KOPT-K1 (cell line): ENCODE data around the gene AFF1.

Source experiments
- H3K27ac ChIP-seq: fragments of 200-600 bp; sonication (generic); 2 replicates; pipeline ENCODE4 v1.5.1; 2016; ENCODE audit warnings: antibody characterized with exemption, mild to moderate bottlenecking, low read depth, low read length; ENCODE audit not compliant: poor library complexity, severe bottlenecking
- H3K36me3 ChIP-seq: fragments of 200-600 bp; sonication (generic); 2 replicates; pipeline ENCODE4 v1.5.1; 2017; ENCODE audit warnings: antibody characterized with exemption, mild to moderate bottlenecking, low read length, moderate library complexity; ENCODE audit not compliant: insufficient read depth
- H3K9me3 ChIP-seq: fragments of 200-600 bp; sonication (generic); 2 replicates; pipeline ENCODE4 v1.5.1; 2017; ENCODE audit warnings: antibody characterized with exemption, low read length, mild to moderate bottlenecking; ENCODE audit not compliant: insufficient read depth, poor library complexity, severe bottlenecking

AFF1 gene

GRCh38 chr4:86935853-86936733, 1.3 kb downstream of the AFF1 start:
- Histone ChIP-seq H3K36me3 (no peaks in the 10 kb centered on the region), H3K9me3 (no peaks in the 10 kb centered on the region), H3K27ac (peak overlapping the region; percentile 76)

- H3K36me3 ChIP-seq = no peaks in the 10 kb centered on the region
- peak overlapping the region; percentile 46 for H3K27ac ChIP-seq
- H3K9me3 ChIP-seq = no peaks in the 10 kb centered on the region
Observed at GRCh38 chr4:86938771-86939520, 4.1 kb downstream of the AFF1 start.

- Histone ChIP-seq H3K9me3 (no peaks in the 10 kb centered on the region), H3K27ac (peak overlapping the region; percentile 46), H3K36me3 (no peaks in the 10 kb centered on the region)
Observed at GRCh38 chr4:86939729-86940575, 5.1 kb downstream of the AFF1 start.

- Histone ChIP-seq H3K27ac (no peak overlapping the region), H3K36me3 (no peaks in the 10 kb centered on the region), H3K9me3 (no peaks in the 10 kb centered on the region)
Observed at GRCh38 chr4:86940920-86941460, 6.2 kb downstream of the AFF1 start.

- no peaks in the 10 kb centered on the region for H3K9me3 ChIP-seq
- H3K36me3 ChIP-seq = no peaks in the 10 kb centered on the region
- H3K27ac ChIP-seq = no peak overlapping the region
Observed at GRCh38 chr4:86942185-86942666, 7.4 kb downstream of the AFF1 start.

- Histone ChIP-seq H3K36me3 (no peaks in the 10 kb centered on the region), H3K27ac (no peak overlapping the region), H3K9me3 (no peaks in the 10 kb centered on the region)
Observed at GRCh38 chr4:86944964-86945781, 10.4 kb downstream of the AFF1 start.

GRCh38 chr4:86946868-86947500, 12.2 kb downstream of the AFF1 start:
- H3K36me3 ChIP-seq = no peaks in the 10 kb centered on the region
- no peaks in the 10 kb centered on the region for H3K9me3 ChIP-seq
- H3K27ac ChIP-seq = no peak overlapping the region

GRCh38 chr4:86947501-86948120, 12.8 kb downstream of the AFF1 start:
- no peak overlapping the region for H3K27ac ChIP-seq
- no peaks in the 10 kb centered on the region for H3K36me3 ChIP-seq
- H3K9me3 ChIP-seq = no peaks in the 10 kb centered on the region

- Histone ChIP-seq H3K27ac (no peak overlapping the region), H3K9me3 (no peaks in the 10 kb centered on the region), H3K36me3 (no peaks in the 10 kb centered on the region)
Observed at GRCh38 chr4:86948276-86948675, 13.5 kb downstream of the AFF1 start.

GRCh38 chr4:86950831-86951525, 16.2 kb downstream of the AFF1 start:
- H3K27ac ChIP-seq = no peak overlapping the region

GRCh38 chr4:86955888-86956451, 21.2 kb downstream of the AFF1 start:
- no peaks in the 10 kb centered on the region for H3K9me3 ChIP-seq
- no peaks in the 10 kb centered on the region for H3K36me3 ChIP-seq
- H3K27ac ChIP-seq = no peak overlapping the region

More at GRCh38 chr4:86950831-86951525, 16.2 kb downstream of the AFF1 start:
- no peaks in the 10 kb centered on the region for H3K9me3 ChIP-seq
- no peaks in the 10 kb centered on the region for H3K36me3 ChIP-seq

- H3K36me3 ChIP-seq = no peaks in the 10 kb centered on the region
- H3K27ac ChIP-seq = no peak overlapping the region
- H3K9me3 ChIP-seq = no peaks in the 10 kb centered on the region
Observed at GRCh38 chr4:86957215-86957614, 22.4 kb downstream of the AFF1 start.
